ENCODE results near the gene FKBP9.

Gene FKBP9

GRCh38 chr7:33041631-33042428, 84.6 kb downstream of the FKBP9 start:
- Histone ChIP-seq H3K36me3 (no peaks in the 10 kb centered on the region), H3K4me3 (no peak overlapping the region), H3K27ac (no peak overlapping the region), H3K27me3 (no peaks in the 10 kb centered on the region), H3K9me3 (no peaks in the 10 kb centered on the region), H3K4me1 (peaks cover 0 to 40% (median 2%) of the 10 kb centered on the region in 4 donors)
- intact Hi-C loops (cut with DNase I; ENCODE audit: low total_unique reads), result no loop called here
- no peak for DNase-seq
- no peak for TF ChIP-seq CTCF (IDR thresholded peaks at IDR 0.05)

DNA sequence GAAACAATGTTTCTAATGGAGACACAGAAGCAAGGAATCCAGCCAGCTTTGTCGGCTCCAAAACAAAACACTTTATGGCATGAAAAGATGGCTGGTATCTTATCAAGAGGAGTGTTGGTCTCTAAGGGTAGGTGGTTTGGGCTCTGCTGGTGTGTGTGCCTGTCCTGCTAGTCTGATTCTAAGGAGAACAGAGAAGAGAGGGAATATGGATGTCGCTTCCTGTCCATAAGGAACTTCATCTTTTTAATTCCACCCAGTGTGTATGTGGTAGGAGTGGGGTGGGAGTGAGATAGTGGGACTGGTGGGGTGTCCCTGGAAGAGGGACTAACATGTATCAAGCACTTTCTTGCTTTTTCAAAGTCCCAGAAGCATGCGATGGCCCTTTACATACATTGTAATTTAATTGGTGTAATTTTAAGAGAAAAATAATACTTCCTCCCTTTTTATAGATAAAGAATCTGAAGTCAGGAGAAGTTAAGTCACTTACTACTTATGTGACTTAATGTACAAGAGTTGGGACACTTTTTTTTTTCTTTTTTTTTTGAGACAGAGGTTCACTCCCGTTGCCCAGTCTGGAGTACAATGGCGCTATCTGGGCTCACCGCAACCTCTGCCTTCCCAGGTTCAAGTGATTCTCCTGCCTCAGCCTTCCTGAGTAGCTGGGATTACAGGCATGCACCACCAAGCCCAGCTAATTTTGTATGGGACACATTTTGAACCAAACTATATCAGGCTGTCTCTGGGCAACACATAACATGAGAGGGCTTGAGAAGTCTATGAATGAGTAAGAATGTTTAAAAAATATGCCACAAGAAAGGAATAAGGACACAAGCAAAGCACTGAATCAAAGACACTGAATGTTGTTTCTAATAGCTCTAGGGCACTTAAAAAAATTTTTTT, 86.5 kb downstream of the FKBP9 start:
- H3K27me3 ChIP-seq, result no peaks in the 10 kb centered on the region
- H3K4me1 ChIP-seq, result peaks cover 0 to 35% (median 2%) of the 10 kb centered on the region in 4 donors
- intact Hi-C loops (cut with DNase I; ENCODE audit: low total_unique reads), result no loop called here
- H3K9me3 ChIP-seq, result no peaks in the 10 kb centered on the region
- H3K27ac ChIP-seq, result no peak overlapping the region
- H3K4me3 ChIP-seq, result no peak overlapping the region
- H3K36me3 ChIP-seq, result no peaks in the 10 kb centered on the region
- no peak for TF ChIP-seq CTCF (IDR thresholded peaks at IDR 0.05)
- DNase-seq, result no peak

DNA sequence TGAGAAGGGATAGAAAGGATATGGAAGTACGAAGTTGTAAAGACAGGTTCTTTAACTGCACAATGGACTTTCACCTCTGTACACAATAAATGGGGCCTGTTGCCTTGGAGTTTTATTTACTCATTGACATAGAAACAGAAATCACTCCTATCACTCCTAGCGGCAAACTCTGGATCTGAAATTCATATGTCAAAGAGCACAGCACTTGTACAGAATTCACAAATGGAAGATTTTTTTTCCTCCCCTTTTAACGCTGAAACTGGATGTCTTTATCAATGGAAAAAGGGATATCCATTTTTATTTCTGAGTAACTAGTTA, 87.1 kb downstream of the FKBP9 start:
- peaks cover 0 to 30% (median 2%) of the 10 kb centered on the region in 4 donors for H3K4me1 ChIP-seq

GRCh38 chr7:33044986-33045385, 87.7 kb downstream of the FKBP9 start:
- no peaks in the 10 kb centered on the region for H3K27me3 ChIP-seq
- intact Hi-C loops (cut with DNase I; ENCODE audit: low total_unique reads), result no loop called here
- no peaks in the 10 kb centered on the region for H3K36me3 ChIP-seq
- H3K27ac ChIP-seq, result no peak overlapping the region
- H3K9me3 ChIP-seq, result no peaks in the 10 kb centered on the region
- no peak for DNase-seq
- H3K4me1 ChIP-seq, result peaks cover 0 to 29% (median 3%) of the 10 kb centered on the region in 4 donors
- TF ChIP-seq CTCF (IDR thresholded peaks at IDR 0.05), result no peak
- H3K4me3 ChIP-seq, result no peak overlapping the region

More for the DNA sequence above, 87.1 kb downstream of the FKBP9 start:
- no peak for DNase-seq
- Histone ChIP-seq H3K4me3 (no peak overlapping the region), H3K36me3 (no peaks in the 10 kb centered on the region), H3K27me3 (no peaks in the 10 kb centered on the region), H3K9me3 (no peaks in the 10 kb centered on the region), H3K27ac (no peak overlapping the region)
- no peak for TF ChIP-seq CTCF (IDR thresholded peaks at IDR 0.05)
- intact Hi-C loops (cut with DNase I; ENCODE audit: low total_unique reads), result no loop called here

DNA sequence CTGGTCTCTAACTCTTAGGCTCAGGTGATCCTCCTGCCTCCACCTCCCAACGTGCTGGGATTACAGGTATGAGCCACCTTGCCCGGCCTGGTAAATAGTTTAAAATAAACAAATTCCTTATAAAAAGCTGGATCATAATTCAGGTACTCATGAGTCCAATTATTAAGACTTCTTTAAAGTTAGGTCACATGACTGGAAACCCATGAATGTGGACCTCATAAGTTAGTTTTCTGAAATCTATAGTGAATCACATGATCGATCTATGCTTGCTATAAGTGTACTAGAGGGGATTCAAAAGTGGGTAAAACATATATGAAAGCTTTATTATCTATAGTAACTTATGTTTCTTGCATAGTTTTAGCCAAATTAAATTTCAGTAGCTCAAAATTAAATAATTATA, 91.0 kb downstream of the FKBP9 start:
- intact Hi-C loops (cut with DNase I; ENCODE audit: low total_unique reads), result no loop called here
- TF ChIP-seq CTCF (IDR thresholded peaks at IDR 0.05), result no peak
- H3K36me3 ChIP-seq, result no peaks in the 10 kb centered on the region
- no peak overlapping the region for H3K27ac ChIP-seq
- H3K4me1 ChIP-seq, result peaks cover 0 to 16% (median 10%) of the 10 kb centered on the region in 4 donors
- no peak for DNase-seq
- no peaks in the 10 kb centered on the region for H3K9me3 ChIP-seq
- H3K4me3 ChIP-seq, result no peak overlapping the region
- no peaks in the 10 kb centered on the region for H3K27me3 ChIP-seq

Measured in tibial artery (tissue), 4 donors.